Measurements from ENCODE around the gene EMP2. TPM values are rescaled to one million over a fixed set of nuclear protein-coding genes. Genes with fewer than 3 reads are reported as not detected.

EMP2 gene
- total RNA-seq, 4 donors from 2014 or later = 7.9 to 13.5 (median 11.7) TPM

DNA sequence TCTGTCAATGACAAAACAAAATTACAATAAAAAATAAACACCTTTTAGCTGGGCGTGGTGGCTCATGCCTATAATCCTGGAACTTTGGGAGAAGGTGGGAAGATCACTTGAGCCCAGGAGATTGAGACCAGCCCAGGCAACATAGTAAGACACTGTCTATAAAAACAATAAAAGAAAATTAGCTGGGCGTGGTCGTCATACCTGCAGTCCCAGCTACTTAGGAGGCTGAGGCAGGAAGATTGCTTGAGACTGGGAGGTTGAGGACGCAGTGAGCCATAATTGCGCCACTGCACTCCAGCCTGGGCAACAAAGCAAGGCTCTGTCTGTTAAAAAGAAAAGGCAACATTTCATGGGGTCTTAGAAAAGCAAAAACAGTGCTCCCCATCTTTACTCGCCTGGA lies 32.7 kb downstream of the EMP2 start:
- no peaks in the 10 kb centered on the region for H3K9me3 ChIP-seq
- H3K27me3 ChIP-seq = no peaks in the 10 kb centered on the region
- ATAC-seq (no peak), DNase-seq (no peak)
- no peak overlapping the region for H3K4me3 ChIP-seq
- in situ Hi-C loops (cut with MboI; ENCODE audit: low sequenced_read_pairs in 4 of 4) = no loop called here
- no peak overlapping the region for H3K27ac ChIP-seq
- intact Hi-C loops (cut with DNase I; ENCODE audit: low total_unique reads) = no loop called here
- peaks cover 5 to 7% of the 10 kb centered on the region in 2 donors for H3K4me1 ChIP-seq
- TF ChIP-seq POLR2A (IDR thresholded peaks at IDR 0.05) = no peak
- TF ChIP-seq, protein P1, sequence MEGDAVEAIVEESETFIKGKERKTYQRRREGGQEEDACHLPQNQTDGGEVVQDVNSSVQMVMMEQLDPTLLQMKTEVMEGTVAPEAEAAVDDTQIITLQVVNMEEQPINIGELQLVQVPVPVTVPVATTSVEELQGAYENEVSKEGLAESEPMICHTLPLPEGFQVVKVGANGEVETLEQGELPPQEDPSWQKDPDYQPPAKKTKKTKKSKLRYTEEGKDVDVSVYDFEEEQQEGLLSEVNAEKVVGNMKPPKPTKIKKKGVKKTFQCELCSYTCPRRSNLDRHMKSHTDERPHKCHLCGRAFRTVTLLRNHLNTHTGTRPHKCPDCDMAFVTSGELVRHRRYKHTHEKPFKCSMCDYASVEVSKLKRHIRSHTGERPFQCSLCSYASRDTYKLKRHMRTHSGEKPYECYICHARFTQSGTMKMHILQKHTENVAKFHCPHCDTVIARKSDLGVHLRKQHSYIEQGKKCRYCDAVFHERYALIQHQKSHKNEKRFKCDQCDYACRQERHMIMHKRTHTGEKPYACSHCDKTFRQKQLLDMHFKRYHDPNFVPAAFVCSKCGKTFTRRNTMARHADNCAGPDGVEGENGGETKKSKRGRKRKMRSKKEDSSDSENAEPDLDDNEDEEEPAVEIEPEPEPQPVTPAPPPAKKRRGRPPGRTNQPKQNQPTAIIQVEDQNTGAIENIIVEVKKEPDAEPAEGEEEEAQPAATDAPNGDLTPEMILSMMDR (IDR thresholded peaks at IDR 0.05 in 4 of 5, conservative IDR thresholded peaks at IDR 0.05 in 1 of 5) = no peak
- peaks cover 0 to 18% of the 10 kb centered on the region in 2 donors for H3K36me3 ChIP-seq

DNA sequence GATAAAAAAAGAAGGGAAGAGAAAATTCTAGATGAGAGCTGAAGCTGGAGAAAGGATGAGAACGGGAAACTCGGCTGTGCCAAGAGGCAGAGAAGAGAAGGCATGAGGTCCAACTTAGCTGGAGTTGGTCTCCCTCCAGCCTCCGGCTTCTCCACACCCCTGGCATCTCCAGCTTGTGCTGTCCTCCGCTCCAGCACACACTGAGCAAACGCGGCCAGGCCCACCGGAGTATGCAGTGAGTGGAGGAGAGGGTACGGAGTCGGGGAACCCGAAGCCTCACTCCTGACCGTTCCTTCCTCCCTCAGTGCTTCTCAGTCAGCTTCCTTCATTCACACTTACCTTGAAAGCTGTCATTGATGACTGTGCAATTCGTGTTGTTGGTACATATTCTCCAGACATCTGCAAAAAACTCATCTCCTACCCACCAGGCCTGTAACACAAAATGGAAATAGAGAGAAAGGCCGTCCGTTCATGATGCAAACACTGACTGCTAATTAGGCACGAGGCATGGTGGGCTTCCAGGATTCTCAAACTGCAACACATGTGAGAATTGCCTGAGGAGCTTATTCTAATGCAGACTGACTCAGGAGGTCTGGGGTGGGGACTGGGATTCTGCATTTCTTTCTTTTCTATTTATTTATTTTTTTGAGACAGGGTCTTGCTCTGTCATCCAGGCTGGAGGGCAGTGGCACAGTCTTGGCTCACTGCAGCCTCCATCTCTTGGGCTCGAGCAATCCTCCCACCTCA lies 37.0 kb downstream of the EMP2 start:
- in situ Hi-C loops (cut with MboI; ENCODE audit: low sequenced_read_pairs in 4 of 4) (no loop called here), intact Hi-C loops (cut with DNase I; ENCODE audit: low total_unique reads) (no loop called here)
- H3K4me3 ChIP-seq = no peak overlapping the region

DNA sequence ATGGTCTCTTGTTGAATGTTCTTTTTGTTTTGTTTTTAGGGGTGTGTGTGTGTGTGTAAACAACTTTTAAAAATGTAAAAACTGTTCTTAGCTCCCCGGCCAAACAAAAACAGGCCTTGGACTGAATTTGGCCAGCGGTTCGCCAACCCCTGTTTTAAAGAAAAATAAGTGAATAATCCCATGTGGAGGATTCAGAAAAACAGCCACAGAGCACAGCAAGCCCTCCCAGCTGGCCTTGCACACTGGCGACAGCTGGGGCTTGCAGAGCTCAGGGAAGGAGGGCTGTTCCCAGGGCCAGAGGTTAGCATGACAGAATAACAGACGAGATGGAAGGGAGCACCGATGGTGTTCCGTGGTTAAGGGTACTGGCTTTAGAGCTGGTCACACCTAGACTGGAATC lies 39.0 kb downstream of the EMP2 start:
- H3K27me3 ChIP-seq = no peaks in the 10 kb centered on the region
- intact Hi-C loops (cut with DNase I; ENCODE audit: low total_unique reads) = no loop called here
- no peak overlapping the region for H3K4me3 ChIP-seq
- in situ Hi-C loops (cut with MboI; ENCODE audit: low sequenced_read_pairs in 4 of 4) = no loop called here
- no peaks in the 10 kb centered on the region for H3K9me3 ChIP-seq
- H3K27ac ChIP-seq = no peak overlapping the region
- ATAC-seq (no peak), DNase-seq (no peak)
- peaks cover 0 to 25% of the 10 kb centered on the region in 2 donors for H3K36me3 ChIP-seq
- TF ChIP-seq POLR2A (IDR thresholded peaks at IDR 0.05) = no peak
- TF ChIP-seq, protein P1 (IDR thresholded peaks at IDR 0.05 in 4 of 5, conservative IDR thresholded peaks at IDR 0.05 in 1 of 5) = no peak
- peaks cover 0 to 8% of the 10 kb centered on the region in 2 donors for H3K4me1 ChIP-seq

More for the DNA sequence above, 37.0 kb downstream of the EMP2 start:
- Histone ChIP-seq H3K27ac (no peak overlapping the region), H3K4me1 (peaks cover 0 to 8% of the 10 kb centered on the region in 2 donors), H3K9me3 (no peaks in the 10 kb centered on the region), H3K36me3 (peaks cover 0 to 28% of the 10 kb centered on the region in 2 donors), H3K27me3 (no peaks in the 10 kb centered on the region)
- TF ChIP-seq POLR2A (IDR thresholded peaks at IDR 0.05) = no peak
- TF ChIP-seq, protein P1 (IDR thresholded peaks at IDR 0.05 in 4 of 5, conservative IDR thresholded peaks at IDR 0.05 in 1 of 5) = no peak
- no peak for ATAC-seq
- no peak for DNase-seq

DNA sequence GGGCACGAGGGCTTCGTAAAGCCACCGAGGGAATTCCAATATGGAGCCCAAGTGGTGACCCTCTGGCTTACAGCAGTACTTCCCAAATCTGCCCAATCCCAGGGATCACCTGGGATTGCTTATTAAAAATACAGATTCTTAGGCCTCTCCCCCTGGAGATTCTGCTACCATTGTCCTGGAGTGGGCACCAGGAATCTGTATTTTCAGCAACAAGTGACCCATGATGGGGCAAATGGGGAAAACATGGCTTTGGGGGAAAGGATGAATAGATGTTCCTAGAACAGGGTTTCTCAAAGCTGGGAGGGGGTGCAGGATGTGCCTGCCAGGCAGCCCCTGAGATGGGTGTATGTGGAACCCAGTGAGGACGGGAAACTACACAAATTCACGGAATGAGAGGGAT lies 40.6 kb downstream of the EMP2 start:
- in situ Hi-C loops (cut with MboI; ENCODE audit: low sequenced_read_pairs in 4 of 4) = no loop called here
- no peak for TF ChIP-seq POLR2A (IDR thresholded peaks at IDR 0.05)
- TF ChIP-seq, protein P1 (IDR thresholded peaks at IDR 0.05 in 4 of 5, conservative IDR thresholded peaks at IDR 0.05 in 1 of 5) = no peak
- H3K9me3 ChIP-seq = no peaks in the 10 kb centered on the region
- no peaks in the 10 kb centered on the region for H3K27me3 ChIP-seq
- ATAC-seq (no peak), DNase-seq (no peak)
- peaks cover 0 to 8% of the 10 kb centered on the region in 2 donors for H3K4me1 ChIP-seq
- intact Hi-C loops (cut with DNase I; ENCODE audit: low total_unique reads) = no loop called here
- peaks cover 0 to 18% of the 10 kb centered on the region in 2 donors for H3K36me3 ChIP-seq
- H3K27ac ChIP-seq = peak overlapping the region in 1 of 4 donors; percentile 41
- no peak overlapping the region for H3K4me3 ChIP-seq
